Nephron progenitor cell (in vitro differentiated cells): ENCODE results near the gene RHBDL3.
"Not testable (repeated sequence)": the region's sequence is repeated elsewhere in the genome, so short reads cannot be mapped to it uniquely, and the experiment has no call there.

ENCODE experiments used
- DNase-seq: peaks from one replicate; pipeline ENCODE4 v3.0.0; 2021
- H3K27ac Mint-ChIP-seq: 2 replicates; pipeline ENCODE4 v1.8.0; 2021; ENCODE audit warnings: mild to moderate bottlenecking, moderate library complexity, mixed read lengths
- H3K27me3 Mint-ChIP-seq: 2 replicates; pipeline ENCODE4 v1.8.0; 2021; ENCODE audit warnings: mild to moderate bottlenecking, low read depth, mixed read lengths; ENCODE audit not compliant: poor library complexity
- H3K36me3 Mint-ChIP-seq: 2 replicates; pipeline ENCODE4 v1.8.0; 2021; ENCODE audit warnings: low read depth, mixed read lengths
- H3K4me1 Mint-ChIP-seq: 2 replicates; pipeline ENCODE4 v1.8.0; 2021; ENCODE audit warnings: mixed read lengths
- H3K4me3 Mint-ChIP-seq: 2 replicates; pipeline ENCODE4 v1.8.0; 2021; ENCODE audit warnings: mild to moderate bottlenecking, moderate library complexity, mixed read lengths
- H3K9me3 Mint-ChIP-seq: 2 replicates; pipeline ENCODE4 v1.8.0; 2021; ENCODE audit warnings: mild to moderate bottlenecking, moderate library complexity, mixed read lengths
- CTCF ChIP-seq: fragments of 200-600 bp; sonication (generic); IDR thresholded peaks from 2 replicates; pipeline ENCODE4 v1.5.0; 2021; ENCODE audit warnings: antibody characterized with exemption

RHBDL3 gene

GRCh38 chr17:32261936-32262510 is 3.6 kb upstream of the RHBDL3 start:
- Mint-ChIP-seq H3K27ac (peak overlapping the region; percentile 15), H3K4me1 (peaks cover 64% of the 10 kb centered on the region), H3K36me3 (no peaks in the 10 kb centered on the region), H3K27me3 (peaks cover 72% of the 10 kb centered on the region), H3K4me3 (no peak overlapping the region), H3K9me3 (no peaks in the 10 kb centered on the region)
- no peak for DNase-seq
- no peak for TF ChIP-seq CTCF

GRCh38 chr17:32263515-32263914 is 2.1 kb upstream of the RHBDL3 start:
- Mint-ChIP-seq H3K4me1 (peaks cover 68% of the 10 kb centered on the region), H3K27me3 (peaks cover 82% of the 10 kb centered on the region)
- H3K27ac Mint-ChIP-seq, H3K36me3 Mint-ChIP-seq, DNase-seq, H3K4me3 Mint-ChIP-seq, H3K9me3 Mint-ChIP-seq: not testable (repeated sequence)

- H3K27ac Mint-ChIP-seq = no peak overlapping the region
- peak overlapping the region; percentile 73 for H3K4me3 Mint-ChIP-seq
- H3K36me3 Mint-ChIP-seq = no peaks in the 10 kb centered on the region
- peaks cover 85% of the 10 kb centered on the region for H3K27me3 Mint-ChIP-seq
- peaks cover 63% of the 10 kb centered on the region for H3K4me1 Mint-ChIP-seq
- no peaks in the 10 kb centered on the region for H3K9me3 Mint-ChIP-seq
- TF ChIP-seq CTCF = peak; percentile 37
- no peak for DNase-seq
Measured at GRCh38 chr17:32264140-32264799, 1.4 kb upstream of the RHBDL3 start.

GRCh38 chr17:32264823-32265191 is 825 bp upstream of the RHBDL3 start:
- Mint-ChIP-seq H3K27me3 (peaks cover 85% of the 10 kb centered on the region), H3K9me3 (no peaks in the 10 kb centered on the region), H3K27ac (no peak overlapping the region), H3K4me1 (peaks cover 58% of the 10 kb centered on the region), H3K4me3 (peak overlapping the region; percentile 78), H3K36me3 (no peaks in the 10 kb centered on the region)
- DNase-seq = no peak
- TF ChIP-seq CTCF = no peak

- DNase-seq = no peak
- TF ChIP-seq CTCF = no peak
- Mint-ChIP-seq H3K27me3 (peaks cover 85% of the 10 kb centered on the region), H3K4me3 (no peak overlapping the region), H3K36me3 (no peaks in the 10 kb centered on the region), H3K4me1 (peaks cover 50% of the 10 kb centered on the region), H3K9me3 (no peaks in the 10 kb centered on the region), H3K27ac (no peak overlapping the region)
Measured at GRCh38 chr17:32266051-32266388, 388 bp downstream of the RHBDL3 start.

GRCh38 chr17:32266389-32267301 is 1.0 kb downstream of the RHBDL3 start:
- Mint-ChIP-seq H3K4me3 (peak overlapping the region; percentile 77), H3K36me3 (no peaks in the 10 kb centered on the region), H3K27me3 (peaks cover 81% of the 10 kb centered on the region), H3K9me3 (no peaks in the 10 kb centered on the region), H3K27ac (no peak overlapping the region), H3K4me1 (peaks cover 46% of the 10 kb centered on the region)
- DNase-seq = peak; percentile 79
- TF ChIP-seq CTCF = no peak
